HEK293T (cell line): ENCODE measurements around the gene CLDN9.

Experiments
- ARNT ChIP-seq: fragments of 450-650 bp; IDR thresholded peaks from 2 replicates; pipeline ENCODE4 v1.6.1; 2017; ENCODE audit warnings: mild to moderate bottlenecking
- BHLHE40 ChIP-seq: fragments of 450-650 bp; IDR thresholded peaks from 2 replicates; pipeline ENCODE4 v1.6.1; 2016; ENCODE audit warnings: mild to moderate bottlenecking, moderate library complexity, borderline replicate concordance
- FOXA1 ChIP-seq: fragments of 450-650 bp; IDR thresholded peaks from 2 replicates; pipeline ENCODE4 v1.6.1; 2016; ENCODE audit warnings: mild to moderate bottlenecking
- FOXK2 ChIP-seq: fragments of 450-650 bp; IDR thresholded peaks from 2 replicates; pipeline ENCODE4 v1.6.1; 2016; ENCODE audit warnings: mild to moderate bottlenecking
- FOXM1 ChIP-seq: fragments of 450-650 bp; IDR thresholded peaks from 2 replicates; pipeline ENCODE4 v1.6.1; 2017; ENCODE audit warnings: mild to moderate bottlenecking, borderline replicate concordance
- SP1 ChIP-seq: fragments of 450-650 bp; IDR thresholded peaks from 2 replicates; pipeline ENCODE4 v1.6.1; 2017
- SUZ12 ChIP-seq: fragments of 450-650 bp; IDR thresholded peaks from 2 replicates; pipeline ENCODE4 v1.6.1; 2016; ENCODE audit warnings: mild to moderate bottlenecking
- TARDBP ChIP-seq: fragments of 450-650 bp; IDR thresholded peaks from 2 replicates; pipeline ENCODE4 v1.6.1; 2016
- ZNF384 ChIP-seq: fragments of 450-650 bp; IDR thresholded peaks from 2 replicates; pipeline ENCODE4 v1.6.1; 2016

DNA sequence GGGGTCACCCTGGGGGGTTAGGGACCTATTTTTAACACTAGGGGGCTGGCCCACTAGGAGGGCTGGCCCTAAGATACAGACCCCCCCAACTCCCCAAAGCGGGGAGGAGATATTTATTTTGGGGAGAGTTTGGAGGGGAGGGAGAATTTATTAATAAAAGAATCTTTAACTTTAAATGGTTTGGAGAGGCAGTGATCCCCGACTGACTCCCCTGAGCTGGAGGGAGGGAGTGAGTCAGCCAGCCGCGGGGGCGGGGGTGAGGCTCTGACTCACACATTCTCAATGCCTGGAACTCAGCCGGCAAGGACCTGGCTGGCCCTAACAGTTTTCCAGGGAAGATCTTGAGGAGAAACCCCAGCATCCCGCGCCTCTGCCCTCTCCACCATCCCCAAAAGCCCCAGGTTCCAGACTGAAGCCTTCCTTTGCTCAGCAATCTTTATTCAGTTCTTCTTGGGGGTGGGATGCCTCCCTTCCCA is 9.5 kb downstream of the CLDN9 start:
- no peak for TF ChIP-seq SP1
- TF ChIP-seq FOXA1 = no peak
- TF ChIP-seq BHLHE40 = no peak
- TF ChIP-seq ARNT = no peak
- no peak for TF ChIP-seq FOXK2
- no peak for TF ChIP-seq SUZ12
- TF ChIP-seq ZNF384 = no peak
- no peak for TF ChIP-seq FOXM1
- TF ChIP-seq TARDBP = no peak
